Cerebellar nuclear complex (tissue), 1 donor: ENCODE data around the gene ZSWIM5.
"Not testable (repeated sequence)": the region's sequence is repeated elsewhere in the genome, so short reads cannot be mapped to it uniquely, and the experiment has no call there.

Experiments
- DNase-seq, 2 experiments: peaks; one replicate each; lab custom pipeline; 2025; lab: John Stamatoyannopoulos, UW

ZSWIM5 gene

DNA sequence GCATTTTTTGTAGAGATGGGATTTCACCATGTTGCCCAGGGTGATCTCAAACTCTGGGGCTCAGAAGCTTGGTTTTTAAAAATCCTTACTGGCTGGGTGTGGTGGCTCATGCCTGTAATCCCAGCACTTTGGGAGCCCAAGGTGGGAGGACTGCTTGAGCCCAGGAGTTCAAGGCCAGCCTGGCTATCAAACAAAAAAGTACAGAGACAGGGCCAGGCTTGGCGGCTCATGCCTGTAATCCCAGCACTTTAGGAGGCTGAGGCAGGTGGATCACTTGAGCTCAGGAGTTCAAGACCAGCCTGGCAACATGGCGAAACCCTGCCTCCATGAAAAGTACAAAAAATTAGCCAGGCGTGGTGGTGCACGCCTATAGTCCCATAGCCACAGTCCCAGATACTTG, 112.0 kb downstream of the ZSWIM5 start:
- not testable (repeated sequence) for DNase-seq

DNA sequence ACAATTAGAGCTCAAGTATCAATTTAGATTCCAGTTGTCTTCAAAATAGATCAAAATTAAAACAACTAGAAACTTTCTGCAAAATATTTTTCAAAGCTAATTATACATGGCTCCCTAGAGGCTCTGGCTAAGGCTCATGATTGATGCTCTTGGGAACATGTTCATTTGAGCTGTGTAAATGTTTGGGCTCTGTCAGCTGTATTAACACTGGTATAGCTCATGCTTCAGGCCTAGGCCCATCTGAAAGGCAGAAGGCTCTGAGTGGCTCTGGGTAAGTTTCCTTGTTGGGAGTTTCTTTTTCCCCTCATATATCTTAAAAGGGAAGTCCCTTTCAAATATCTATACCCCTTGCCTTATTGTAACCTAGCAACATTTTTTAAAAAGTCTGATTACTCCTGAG, 113.1 kb downstream of the ZSWIM5 start:
- no peak for DNase-seq

DNA sequence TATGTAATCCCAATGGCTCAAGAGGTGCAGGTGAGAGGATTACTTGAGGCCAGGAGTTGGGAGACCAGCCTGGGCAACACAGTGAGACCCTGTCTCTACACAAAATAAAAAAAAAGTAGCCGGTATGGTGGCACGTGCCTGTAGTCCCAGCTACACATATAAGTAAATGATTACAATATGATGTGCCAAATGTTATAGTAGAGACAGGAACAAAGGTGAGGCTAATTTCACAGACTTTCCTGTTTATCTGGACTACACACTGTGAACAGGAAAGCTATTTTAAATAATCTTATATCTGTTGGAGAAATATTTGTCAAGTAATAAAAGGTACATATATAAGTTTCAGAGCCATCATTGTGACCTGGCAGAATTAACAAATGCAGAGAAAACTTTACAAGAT, 116.7 kb downstream of the ZSWIM5 start:
- DNase-seq = no peak

DNA sequence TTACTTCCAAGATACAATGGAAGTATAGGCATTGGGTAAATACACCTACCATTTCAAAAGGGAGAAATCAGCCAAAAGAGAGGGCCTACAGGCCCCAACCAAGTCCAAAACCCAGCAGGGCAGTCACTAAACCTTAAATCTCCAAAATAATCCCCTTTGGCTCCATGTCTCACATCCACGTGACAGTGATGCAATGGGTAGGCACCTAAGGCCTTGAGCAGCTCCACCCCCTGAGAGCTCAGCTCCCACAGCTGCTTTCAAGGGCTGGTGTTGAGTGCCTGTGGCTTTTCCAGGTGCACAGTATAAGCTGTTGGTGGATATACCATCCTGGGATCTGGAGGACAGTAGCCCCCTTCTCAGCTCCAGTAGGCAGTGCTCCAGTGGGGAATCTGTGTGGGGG, 121.8 kb downstream of the ZSWIM5 start:
- DNase-seq = no peak

DNA sequence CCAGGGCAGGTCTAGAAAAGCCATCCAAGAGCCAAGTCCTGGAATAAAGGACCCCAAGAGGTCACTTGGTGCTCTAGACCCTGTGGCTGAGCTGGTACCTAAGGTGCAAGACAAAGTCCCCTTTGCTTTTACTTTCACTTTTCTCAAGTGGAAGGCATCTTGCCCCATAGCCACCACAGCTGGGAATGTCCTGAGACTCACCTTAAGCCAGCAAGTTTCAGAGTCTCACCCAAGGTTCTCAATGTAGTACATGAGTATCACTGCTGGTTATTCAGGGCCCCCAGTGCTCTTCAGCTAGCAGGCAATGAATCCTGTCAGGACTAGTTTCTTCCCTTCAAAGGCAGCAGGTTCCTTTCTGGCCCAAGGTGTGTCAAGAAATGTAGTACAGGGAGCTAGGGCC, 126.9 kb downstream of the ZSWIM5 start:
- DNase-seq = no peak

DNA sequence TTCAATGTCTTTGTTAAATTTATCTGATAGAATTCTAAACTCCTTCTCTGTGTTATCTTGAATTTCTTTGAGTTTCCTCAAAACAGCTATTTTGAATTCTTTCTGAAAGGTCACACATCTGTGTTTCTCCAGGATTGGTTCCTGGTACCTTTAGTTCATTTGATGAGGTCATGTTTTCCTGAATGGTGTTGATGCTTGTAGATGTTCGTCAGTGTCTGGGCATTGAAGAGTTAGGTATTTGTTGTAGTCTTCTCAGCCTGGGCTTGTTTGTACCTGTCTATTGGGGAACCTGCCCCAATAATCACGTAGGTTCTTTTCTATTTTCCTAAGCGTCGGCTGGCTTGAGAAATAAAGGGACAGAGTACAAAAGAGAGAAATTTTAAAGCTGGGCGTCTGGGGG, 129.4 kb downstream of the ZSWIM5 start:
- DNase-seq = not testable (repeated sequence)

DNA sequence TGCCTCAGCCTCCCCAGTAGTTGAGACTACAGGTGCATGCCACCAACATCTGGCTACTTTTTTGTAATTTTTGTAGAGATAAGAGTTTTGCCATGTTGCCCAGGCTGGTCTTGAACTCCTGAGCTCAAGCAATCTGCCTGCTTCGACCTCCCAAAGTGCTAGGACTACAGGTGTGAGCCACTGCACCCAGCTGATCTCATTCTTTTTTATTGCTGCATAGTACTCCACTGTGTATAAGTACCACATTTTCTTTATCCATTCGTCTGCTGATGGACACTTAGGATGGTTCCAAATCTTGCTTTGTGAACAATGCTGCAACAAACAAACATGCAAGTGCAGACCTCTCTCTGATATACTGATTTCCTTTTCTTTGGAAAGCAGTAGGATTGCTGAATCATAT, 134.8 kb downstream of the ZSWIM5 start:
- no peak for DNase-seq

DNA sequence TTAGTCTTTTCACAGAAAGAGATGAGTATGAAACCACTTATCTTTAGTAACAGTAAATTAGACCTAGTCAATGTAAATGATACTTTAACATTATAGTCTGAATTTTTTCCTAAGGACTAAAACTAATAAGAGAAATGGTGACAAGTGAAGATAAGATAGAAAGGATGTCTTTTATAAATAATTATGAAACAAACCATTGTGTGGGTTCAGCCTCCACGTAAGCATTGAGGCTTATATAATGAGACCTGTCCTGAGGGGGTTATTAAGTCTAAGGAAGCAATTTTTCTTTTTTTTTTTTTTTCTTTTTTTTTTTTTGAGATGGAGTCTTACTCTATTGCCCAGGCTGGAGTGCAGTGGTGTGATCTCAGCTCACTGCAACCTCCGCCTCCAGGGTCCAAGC, 138.6 kb downstream of the ZSWIM5 start:
- DNase-seq = no peak

DNA sequence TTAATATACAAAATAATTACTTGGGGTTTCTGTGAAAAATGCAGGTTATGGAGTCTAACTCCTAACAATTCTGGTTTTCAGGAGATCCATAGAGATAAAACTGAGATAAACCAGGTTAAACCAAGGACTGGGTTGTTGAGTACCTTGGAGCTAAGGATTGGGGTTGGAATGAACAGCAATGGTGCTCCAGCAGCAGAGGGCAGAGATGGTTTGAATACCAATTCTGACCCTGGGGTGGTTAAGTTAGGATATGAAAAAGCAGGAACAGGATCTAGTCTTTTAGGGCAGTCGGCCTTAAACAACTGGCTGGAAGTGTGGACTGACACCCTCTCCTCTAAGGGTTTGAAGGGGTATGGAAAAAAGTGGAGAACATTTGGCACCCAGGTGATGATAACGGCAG, 141.3 kb downstream of the ZSWIM5 start:
- DNase-seq = no peak

DNA sequence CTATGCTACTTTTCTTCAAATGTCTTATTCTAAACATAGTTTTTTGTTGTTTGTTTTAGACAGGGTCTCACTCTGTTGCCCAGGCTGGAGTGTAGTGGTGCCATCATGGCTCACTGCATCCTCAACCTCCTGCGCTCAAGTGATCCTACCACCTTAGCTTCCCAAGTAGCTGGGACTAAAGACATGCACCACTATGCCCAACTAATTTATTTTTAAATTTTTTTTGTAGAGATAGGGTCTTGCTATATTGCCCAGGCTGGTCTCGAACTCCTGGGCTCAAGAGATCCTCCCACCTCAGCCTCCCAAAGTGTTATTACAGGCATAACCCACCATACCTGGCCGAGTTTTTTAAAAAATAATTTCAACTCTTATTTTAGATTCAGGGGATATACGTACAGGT, 143.9 kb downstream of the ZSWIM5 start:
- DNase-seq = not testable (repeated sequence)

DNA sequence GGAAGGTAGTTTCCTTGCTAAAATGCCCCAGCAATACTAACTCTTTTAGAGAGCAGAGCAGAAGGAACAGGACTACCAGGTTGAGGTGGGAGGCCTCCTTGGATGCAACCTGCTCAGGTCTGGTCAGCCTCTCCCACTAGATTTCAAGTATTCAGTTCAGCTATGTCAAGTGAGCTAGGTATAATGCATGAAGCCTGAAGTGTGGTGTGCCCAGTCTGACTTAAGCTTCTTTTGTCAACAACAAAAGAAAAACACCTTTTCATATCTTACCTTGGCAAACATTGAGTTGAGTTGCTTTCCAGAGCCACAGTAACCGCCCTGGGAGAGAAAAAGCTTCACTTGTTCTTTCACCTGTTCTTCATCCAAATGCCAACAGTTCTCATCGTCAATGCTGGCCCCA, 146.6 kb downstream of the ZSWIM5 start:
- no peak for DNase-seq

DNA sequence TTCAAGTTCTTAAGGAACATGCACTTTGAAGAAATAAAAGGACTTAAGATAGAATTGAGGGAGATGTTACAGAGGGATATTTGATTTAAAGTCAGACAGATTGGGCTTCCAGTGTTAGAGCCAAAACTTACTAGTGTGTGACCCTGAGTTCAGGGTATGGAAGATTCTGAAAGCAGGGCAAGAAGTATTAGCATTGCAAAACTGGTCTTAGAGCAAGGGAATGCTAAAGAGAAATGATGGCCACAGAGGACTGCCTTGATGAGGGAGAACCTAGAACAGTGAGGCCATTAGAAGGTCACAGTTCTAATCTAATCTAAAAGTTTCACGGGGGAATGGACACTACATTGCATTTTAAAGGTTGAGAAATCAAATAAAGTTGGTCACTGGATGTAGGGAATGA, 148.9 kb downstream of the ZSWIM5 start:
- no peak for DNase-seq

DNA sequence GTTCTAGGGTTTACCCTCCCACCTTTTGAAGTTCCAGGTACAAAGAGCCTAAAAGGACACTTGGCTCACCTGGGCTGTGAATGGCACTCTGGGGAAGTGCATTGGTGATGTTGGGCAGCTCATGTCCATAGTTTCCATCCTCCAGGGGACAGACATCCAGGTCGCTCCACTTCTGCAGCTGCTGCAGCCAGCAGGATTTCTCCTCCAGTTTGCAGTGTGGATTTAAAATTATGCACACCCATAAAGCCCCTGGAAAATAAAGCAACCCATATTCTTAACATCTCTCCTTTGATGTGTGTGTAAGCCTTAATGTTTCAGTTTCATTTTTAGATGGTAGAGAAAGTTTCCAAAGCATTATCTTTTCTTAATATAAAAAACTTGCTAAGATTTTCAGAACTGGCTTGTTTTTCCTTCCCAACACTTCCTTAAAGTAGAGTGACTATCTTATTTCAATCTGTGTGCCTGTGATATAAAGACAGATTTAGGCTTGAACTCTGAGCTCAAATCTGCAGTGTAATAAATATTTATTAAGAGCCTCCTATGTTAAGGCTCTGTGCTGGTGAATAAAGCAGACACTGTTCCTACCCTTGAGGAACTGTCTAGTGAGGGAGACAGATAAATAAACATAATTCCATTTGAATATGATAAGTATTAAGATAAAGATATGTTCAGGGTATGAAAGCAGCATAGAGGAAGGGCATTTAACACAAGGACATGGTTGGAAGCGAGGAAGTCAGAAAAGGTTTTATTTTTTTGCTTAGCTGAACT, 155.2 kb downstream of the ZSWIM5 start:
- no peak for DNase-seq

DNA sequence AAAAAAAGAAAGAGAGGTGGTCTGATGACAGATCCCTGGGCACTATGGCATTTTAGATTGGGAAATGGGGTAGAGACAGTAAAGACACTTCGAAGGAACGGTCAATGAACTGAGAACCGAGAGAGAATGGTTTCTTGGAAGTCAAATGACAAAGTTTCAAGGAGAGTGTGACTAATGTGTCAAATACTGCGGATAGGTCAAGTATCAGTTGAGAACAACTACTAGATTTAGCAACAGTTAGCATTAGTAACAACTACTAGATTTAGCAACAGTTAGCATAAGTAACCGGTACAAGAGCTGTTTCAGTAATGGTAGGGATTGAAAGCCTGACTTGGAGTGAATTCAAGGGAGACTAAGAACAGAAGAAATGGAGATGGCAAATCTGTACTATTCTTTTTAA, 159.4 kb downstream of the ZSWIM5 start:
- DNase-seq = no peak

DNA sequence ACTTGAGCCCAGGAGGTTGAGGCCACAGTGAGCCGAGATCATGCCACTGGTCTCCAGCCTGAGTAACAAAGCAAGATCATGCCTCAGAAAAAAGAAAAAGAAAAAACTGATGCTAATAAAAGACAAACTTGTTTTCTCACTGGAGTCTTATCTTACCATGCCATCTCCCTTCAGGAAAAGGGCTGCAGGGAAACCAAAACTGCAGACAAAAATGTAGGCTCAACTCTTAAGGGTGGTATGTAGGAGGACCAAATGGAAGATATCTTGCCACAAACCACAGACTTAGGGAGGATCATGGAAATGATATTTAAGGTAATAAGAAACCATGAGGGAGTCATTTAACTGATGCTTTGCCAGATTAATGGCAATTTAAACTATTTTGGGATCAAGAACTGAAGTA, 161.5 kb downstream of the ZSWIM5 start:
- DNase-seq = no peak

DNA sequence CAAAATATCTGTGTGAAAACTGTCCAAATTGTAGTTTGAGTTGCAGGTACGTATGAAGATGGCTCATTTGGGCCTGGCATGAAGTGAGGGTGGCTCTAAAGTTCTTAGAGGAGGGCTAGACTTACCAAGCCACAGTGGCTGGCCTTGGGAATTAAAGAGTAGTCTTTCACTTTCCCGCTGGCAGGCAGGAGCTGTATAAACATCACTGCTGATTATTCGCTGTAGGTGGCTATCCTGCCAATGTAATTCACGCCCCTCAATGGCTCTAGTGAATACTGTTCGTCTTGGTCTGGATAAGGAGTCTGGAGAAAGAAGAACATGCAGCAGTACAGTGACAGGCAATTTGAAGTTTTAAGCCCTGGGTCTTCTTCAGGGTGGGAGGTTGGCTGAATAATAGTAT, 163.3 kb downstream of the ZSWIM5 start:
- DNase-seq = no peak

DNA sequence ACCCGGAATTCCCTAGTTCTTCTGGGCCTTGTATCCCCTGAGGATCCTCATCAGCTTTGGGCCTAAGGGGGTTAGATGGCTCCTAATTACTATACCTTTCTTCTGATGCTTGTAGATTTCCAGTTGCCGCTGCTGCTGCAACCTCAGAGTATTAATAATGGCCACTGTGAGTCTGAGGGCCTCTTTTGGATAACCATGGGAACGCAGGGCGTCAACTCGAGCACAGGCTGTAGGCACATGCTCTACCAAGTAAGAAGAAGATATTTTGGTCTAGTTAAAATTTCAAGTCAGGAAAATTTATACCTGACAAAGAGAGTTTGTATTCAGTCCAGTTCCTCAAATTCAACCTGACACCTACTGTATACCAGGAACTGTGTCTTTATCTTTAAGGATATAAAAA, 166.1 kb downstream of the ZSWIM5 start:
- DNase-seq = no peak

DNA sequence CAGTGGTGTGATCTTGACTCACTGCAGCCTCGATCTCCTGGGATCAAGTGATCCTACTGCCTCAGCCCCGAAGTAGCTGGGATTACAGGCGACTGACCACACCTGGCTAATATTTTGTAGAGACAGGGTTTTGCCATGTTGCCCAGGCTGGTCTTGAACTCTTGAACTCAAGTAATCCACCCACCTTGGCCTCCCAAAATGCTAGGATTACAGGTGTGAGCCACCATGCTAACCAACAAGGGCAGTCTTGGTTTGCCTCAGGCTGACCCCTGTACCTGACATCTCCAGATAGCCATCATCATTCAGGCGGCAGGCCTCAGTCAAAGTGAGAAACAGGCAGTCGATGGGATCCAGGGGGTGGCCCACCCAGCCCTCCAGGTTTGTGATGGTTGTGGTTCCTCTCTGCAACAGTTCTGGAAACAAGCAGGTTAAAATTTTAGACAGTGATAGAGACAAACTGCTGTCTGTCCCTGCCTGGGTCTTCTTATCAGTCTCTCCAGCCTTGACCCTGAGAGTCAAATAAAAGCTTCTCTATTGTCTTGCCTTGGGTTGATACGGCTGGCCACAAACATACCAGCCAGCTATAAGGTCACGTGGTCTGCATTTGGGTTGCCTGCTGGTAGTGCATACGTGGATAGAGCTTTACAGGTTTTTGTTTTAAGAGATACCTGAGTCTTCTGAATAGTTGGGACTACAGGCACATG, 167.6 kb downstream of the ZSWIM5 start:
- DNase-seq = no peak

DNA sequence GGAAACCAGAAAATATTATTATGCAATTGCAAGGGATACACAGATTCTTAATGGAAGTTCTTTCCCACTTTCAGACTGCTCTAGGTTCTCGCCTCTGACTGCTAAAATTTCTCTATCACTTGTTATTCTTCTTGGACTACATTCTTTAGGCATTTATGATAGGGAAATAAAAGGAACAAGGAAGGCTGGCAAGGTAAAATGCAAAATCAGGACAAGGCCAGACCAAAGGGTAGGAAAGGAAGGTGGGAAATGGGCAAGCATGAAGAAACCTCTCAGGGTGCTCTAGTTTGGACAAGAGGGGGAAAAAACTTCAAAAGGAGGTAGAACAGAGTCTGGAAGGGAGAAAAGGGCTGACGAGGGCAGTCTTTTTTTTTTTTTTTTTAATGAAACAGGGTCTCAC, 168.2 kb downstream of the ZSWIM5 start:
- DNase-seq = no peak

DNA sequence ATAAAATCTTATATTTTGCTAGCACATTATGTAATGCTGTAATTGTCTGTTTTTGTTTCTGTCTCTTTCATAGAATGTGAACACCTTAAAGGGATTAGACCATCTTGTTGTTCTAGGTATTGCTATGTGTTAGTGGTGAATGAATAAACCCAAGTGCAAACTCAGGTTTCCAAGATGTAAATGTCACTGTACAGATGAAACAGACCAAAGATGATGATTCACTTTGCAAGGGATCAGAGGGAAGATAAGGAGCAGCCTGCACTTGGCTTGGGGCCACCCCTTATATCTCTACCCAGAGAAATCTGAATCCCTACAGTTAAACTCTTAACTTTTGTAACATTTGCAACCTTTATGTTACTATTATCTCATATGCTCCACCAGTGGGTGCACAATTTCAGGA, 168.9 kb downstream of the ZSWIM5 start:
- no peak for DNase-seq

DNA sequence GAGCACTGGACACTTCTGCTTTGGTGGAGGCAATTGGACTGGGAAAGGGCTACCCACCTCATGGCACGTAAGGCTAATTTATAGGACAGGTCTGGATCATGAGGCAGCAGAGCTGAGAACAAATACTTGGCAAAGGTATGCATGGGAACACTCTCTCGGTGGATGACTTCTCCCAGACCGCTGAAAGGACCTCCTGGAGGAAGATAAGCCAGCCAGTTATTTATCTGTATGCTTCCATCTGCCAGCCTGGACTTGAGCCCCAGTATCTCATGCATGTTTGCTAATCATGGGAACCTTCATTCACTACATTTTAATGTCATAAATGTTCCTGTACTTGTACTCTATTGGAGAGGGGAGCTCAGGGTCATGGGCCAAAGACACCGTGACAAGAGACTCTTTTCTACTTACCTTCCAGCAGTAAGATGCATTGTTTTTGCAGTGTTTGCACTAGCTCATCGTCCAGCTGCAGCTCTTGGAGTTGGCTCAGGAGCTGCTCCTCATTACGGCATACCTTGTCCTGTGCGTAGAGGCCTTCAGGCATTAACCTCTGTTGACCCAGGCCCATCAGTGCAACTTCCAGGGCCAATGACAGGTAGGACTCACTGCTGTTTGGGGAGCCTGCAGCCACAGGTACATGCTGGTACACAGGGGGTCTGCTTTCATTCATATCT, 170.6 kb downstream of the ZSWIM5 start:
- DNase-seq = peak; percentile 24 to 55

DNA sequence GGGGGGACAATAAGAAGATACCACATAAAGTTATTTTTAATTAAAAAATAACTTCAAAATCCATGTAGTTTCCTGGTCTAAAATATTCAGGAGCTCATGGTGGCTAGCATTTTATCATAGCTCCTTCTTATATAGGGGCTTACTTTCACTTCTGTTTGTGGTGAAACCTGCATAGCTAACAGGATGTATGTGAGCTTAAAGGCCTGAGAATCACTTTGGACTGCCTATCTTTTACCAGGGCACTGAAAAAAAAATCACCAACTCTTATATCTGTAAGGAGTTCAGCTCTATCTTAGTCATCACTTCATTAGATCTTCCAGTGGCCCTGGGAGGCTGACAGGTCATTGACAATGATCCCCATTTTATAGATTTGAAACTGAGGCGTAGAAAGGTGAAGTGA, 173.0 kb downstream of the ZSWIM5 start:
- no peak for DNase-seq

DNA sequence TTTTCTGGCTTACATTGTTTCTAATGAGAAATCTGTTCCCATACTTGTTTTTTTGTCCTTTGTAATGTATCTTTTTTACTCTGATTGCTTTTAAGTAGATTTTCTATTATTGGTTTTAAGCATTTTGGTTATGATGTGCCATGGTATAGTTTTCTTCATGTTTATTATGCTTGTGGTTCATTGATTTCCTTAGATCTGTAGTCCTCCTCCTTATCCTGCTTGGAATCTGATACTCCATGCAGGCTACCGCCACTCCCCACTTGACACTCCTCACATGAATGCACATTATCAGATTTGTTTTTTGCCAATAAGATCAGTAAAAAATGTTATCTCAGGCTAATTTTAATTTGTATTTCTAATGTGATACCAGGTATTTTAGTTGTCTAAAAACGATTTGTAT, 173.6 kb downstream of the ZSWIM5 start:
- DNase-seq = no peak
